HG03378 (cell line): Measurements from ENCODE around the gene TSPAN31.

Experiments used
- ATAC-seq: cut with Tn5 transposase; IDR thresholded peaks from one replicate; pipeline ENCODE4 v1.9.1; 2021; ENCODE audit warnings: mild to moderate bottlenecking, moderate library complexity; ENCODE audit not compliant: unreplicated experiment

TSPAN31 gene

GRCh38 chr12:57782243-57782607 lies 37.4 kb downstream of the TSPAN31 start:
- peak; percentile 8 for ATAC-seq

- ATAC-seq: peak; percentile 82
These were observed 38.0 kb downstream of the TSPAN31 start, which contains the start of gene TSFM for GRCh38 chr12:57782608-57783465. TSS of gene TSFM (plus strand) at chr12:57782787. CDS start at chr12:57782802, 15 bp downstream.

GRCh38 chr12:57783466-57783801 lies 38.6 kb downstream of the TSPAN31 start:
- no peak for ATAC-seq

- no peak for ATAC-seq
These were observed 39.0 kb downstream of the TSPAN31 start for GRCh38 chr12:57783861-57784260.

- ATAC-seq: no peak
These were observed 49.1 kb downstream of the TSPAN31 start for GRCh38 chr12:57793920-57794319.

- ATAC-seq: no peak
These were observed 50.5 kb downstream of the TSPAN31 start for GRCh38 chr12:57795354-57795753.

GRCh38 chr12:57796996-57797395 lies 52.2 kb downstream of the TSPAN31 start:
- no peak for ATAC-seq

GRCh38 chr12:57797933-57798332 lies 53.1 kb downstream of the TSPAN31 start:
- no peak for ATAC-seq
